T-cell (primary cell): ENCODE data around the gene VARS2. TPM values are rescaled to one million over a fixed set of nuclear protein-coding genes. Genes with fewer than 3 reads are reported as not detected.

ENCODE experiments used
- total RNA-seq, 35 experiments: library from RNA in 6 of 35; stranded (reverse) in 6 of 35; fragments of 120-200 nt in 1 of 35; gene quantifications; one replicate each; pipeline versions ENCODE4 v1.2.1 to v1.2.4 and lab custom pipeline; 2013 to 2026

The VARS2 gene
- total RNA-seq, 5 donors from 2014 or later (not counting 1 experiment from before 2014, with no cell fraction given) = 25.1 to 55.2 (median 40.9) TPM

Other genes with a start within 250 kb of the VARS2 start
- 10 to 100 TPM; 29.0 to 51.9 (median 46.2) TPM for gene DHX16, start 241.2 kb upstream of the VARS2 start, total RNA-seq
- 100 to 1,000 TPM; 109 to 177 (median 156) TPM for gene PPP1R18, start 227.6 kb upstream of the VARS2 start, total RNA-seq
- 1 to 10 TPM; 4.2 to 6.9 (median 5.5) TPM for gene NRM, start 223.3 kb upstream of the VARS2 start, total RNA-seq
- gene MDC1, start 197.0 kb upstream of the VARS2 start, total RNA-seq = 10 to 100 TPM; 42.3 to 69.7 (median 53.4) TPM
- 100 to 1,000 TPM; 108 to 246 (median 202) TPM for gene TUBB, start 193.9 kb upstream of the VARS2 start, total RNA-seq
- gene FLOT1, start 171.6 kb upstream of the VARS2 start, total RNA-seq = 100 to 1,000 TPM in 1 of 5 donors, 10 to 100 TPM in 4; 62.2 to 109 (median 74.2) TPM
- gene IER3, start 169.7 kb upstream of the VARS2 start, total RNA-seq = 10 to 100 TPM in 4 of 5 donors, 1 to 10 TPM in 1; 8.9 to 30.8 (median 12.4) TPM
- 10 to 100 TPM in 4 of 5 donors, 1 to 10 TPM in 1; 8.8 to 23.9 (median 19.3) TPM for gene DDR1, start 29.7 kb upstream of the VARS2 start, total RNA-seq
- 10 to 100 TPM; 15.5 to 39.2 (median 33.3) TPM for gene GTF2H4, start 6.0 kb upstream of the VARS2 start, total RNA-seq
- under 1 TPM in 2 of 5 donors, not detected in 3; 0.51 to 0.67 TPM for gene SFTA2, start 17.9 kb downstream of the VARS2 start, total RNA-seq
- under 1 TPM in 1 of 5 donors, not detected in 4; 0.09 TPM for gene MUCL3, start 26.7 kb downstream of the VARS2 start, total RNA-seq
- not detected for gene MUC21, start 69.5 kb downstream of the VARS2 start, total RNA-seq
- gene MUC22, start 96.2 kb downstream of the VARS2 start, total RNA-seq = not detected
- not detected for gene C6orf15, start 198.3 kb downstream of the VARS2 start, total RNA-seq
- not detected for gene PSORS1C1, start 200.6 kb downstream of the VARS2 start, total RNA-seq
- gene CDSN, start 206.2 kb downstream of the VARS2 start, total RNA-seq = not detected
- gene PSORS1C2, start 224.8 kb downstream of the VARS2 start, total RNA-seq = not detected
- gene CCHCR1, start 243.6 kb downstream of the VARS2 start, total RNA-seq = 10 to 100 TPM; 20.7 to 38.6 (median 28.1) TPM
- 10 to 100 TPM in 1 of 5 donors, 1 to 10 TPM in 4; 5.9 to 10.8 (median 9.6) TPM for gene TCF19, start 244.4 kb downstream of the VARS2 start, total RNA-seq